RWPE1 (cell line): Measurements from ENCODE around the gene KBTBD6.
"Not testable (repeated sequence)": the region's sequence is repeated elsewhere in the genome, so short reads cannot be mapped to it uniquely, and the experiment has no call there.

Experiments used
- CTCF ChIA-PET: fragments of 350-600 bp; sonication (Branson Sonifier 250); formaldehyde crosslinking; extraction: SDS; loops from one replicate; lab custom pipeline; 2021; lab: Yijun Ruan, JAX
- POLR2A ChIA-PET: fragments of 400-600 bp; formaldehyde crosslinking; extraction: SDS; loops from one replicate; lab custom pipeline; 2020; ENCODE audit warnings: antibody characterized with exemption; ENCODE audit not compliant: low non-redundant PET; lab: Yijun Ruan, JAX
- DNase-seq: peaks from one replicate; pipeline ENCODE4 v3.0.0; 2012; ENCODE audit warnings: low spot score
- H3K27ac ChIP-seq: fragments of 450-650 bp; 2 replicates; pipeline ENCODE4 v1.5.1; 2017
- CTCF ChIP-seq: fragments of 450-650 bp; conservative IDR thresholded peaks from 2 replicates; pipeline ENCODE4 v1.5.1; 2017; ENCODE audit warnings: low read depth, mild to moderate bottlenecking

KBTBD6 gene

GRCh38 chr13:41136396-41137031 is 3.9 kb upstream of the KBTBD6 start:
- ChIA-PET CTCF (no interaction called here), POLR2A (no interaction called here)
- no peak for TF ChIP-seq CTCF
- peak overlapping the region; percentile 76 for H3K27ac ChIP-seq
- DNase-seq = no peak

DNA sequence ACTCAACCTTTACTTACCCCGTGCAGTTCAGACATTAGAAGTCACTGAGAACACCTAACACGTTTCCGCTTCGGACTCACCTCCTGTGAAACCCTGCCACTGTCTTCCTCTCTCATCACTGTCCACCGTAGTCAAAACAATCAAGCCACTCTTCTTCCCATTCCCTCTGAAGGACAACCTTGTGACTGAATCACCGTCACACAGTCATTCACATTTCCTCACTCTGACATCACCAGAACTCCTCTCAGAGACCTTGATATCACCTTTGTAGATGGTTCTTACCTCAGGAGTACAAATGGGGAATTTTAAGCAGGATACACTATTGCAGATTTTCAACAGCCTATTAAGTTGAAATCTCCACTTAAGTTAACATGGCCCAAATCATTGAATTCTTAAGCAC is 1.3 kb upstream of the KBTBD6 start:
- ChIA-PET CTCF (no interaction called here), POLR2A (no interaction called here)
- H3K27ac ChIP-seq = no peak overlapping the region
- DNase-seq = no peak
- TF ChIP-seq CTCF = no peak

- peak overlapping the region; percentile 86 for H3K27ac ChIP-seq
- POLR2A ChIA-PET, DNase-seq, CTCF ChIA-PET: not testable (repeated sequence)
Measured at GRCh38 chr13:41131660-41132511, 716 bp downstream of the KBTBD6 start.

GRCh38 chr13:41131189-41131588 is 1.4 kb downstream of the KBTBD6 start:
- H3K27ac ChIP-seq, DNase-seq, POLR2A ChIA-PET, CTCF ChIA-PET: not testable (repeated sequence)

DNA sequence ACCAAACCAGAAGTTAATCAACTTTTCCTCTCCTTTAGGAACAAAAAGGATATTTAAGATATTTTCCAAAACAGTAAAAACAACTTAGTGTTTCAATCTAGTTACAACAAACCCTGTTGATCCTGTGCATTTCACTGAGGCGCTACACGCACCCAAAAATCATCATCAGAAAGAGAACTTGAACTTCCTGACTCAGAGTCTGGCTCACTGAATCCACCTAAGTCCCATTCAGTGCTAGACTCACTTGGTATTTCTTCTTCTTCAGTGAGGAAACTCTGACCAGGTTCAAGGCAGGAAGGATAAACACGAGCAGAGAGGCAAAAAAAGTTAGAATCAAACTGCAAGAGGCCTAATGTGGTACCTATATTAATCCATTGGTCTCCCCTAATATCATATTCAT is 2.2 kb downstream of the KBTBD6 start:
- no peak overlapping the region for H3K27ac ChIP-seq
- POLR2A ChIA-PET = no interaction called here
- TF ChIP-seq CTCF = no peak
- DNase-seq = no peak
- CTCF ChIA-PET = no interaction called here

DNA sequence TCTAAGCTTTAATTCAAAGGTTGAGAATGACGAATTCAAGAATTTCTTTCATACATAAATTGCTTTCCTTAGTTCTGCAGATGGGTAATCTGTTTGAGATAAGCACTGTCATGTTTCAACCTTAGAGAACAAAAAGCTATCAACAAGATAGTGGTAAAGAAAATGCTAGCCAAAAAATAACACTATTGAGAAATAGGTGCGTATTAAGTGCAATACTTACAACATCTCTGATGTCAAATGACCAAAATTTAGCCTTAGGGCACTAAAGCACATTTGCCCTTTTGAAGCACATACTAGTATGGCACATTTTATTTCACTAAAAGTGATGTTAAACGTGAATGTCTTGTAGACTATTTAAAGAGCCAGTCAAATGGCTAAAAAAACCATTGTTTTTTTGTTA is 4.9 kb downstream of the KBTBD6 start:
- ChIA-PET CTCF (no interaction called here), POLR2A (no interaction called here)
- no peak overlapping the region for H3K27ac ChIP-seq
- no peak for DNase-seq
- no peak for TF ChIP-seq CTCF

DNA sequence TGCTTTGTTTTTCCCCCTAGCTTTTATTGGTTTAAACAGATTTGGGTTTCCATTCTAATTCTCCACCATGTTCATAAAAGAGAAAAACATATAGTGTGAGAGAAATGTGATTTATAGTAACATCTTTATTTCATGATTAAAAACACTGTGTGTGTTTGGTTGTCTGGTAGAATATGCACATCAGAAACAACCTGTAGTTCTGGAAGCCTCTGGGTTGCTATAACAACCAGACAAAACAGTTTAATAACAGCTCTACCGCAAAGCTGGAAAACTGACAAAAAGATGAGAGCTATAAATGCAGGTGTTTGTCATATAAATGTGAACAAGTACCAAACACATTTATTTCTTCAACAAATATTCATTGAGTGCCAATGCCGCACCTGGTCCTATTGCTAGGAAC is 9.8 kb downstream of the KBTBD6 start:
- no peak overlapping the region for H3K27ac ChIP-seq
- DNase-seq = no peak
- CTCF ChIA-PET = no interaction called here
- TF ChIP-seq CTCF = no peak
- POLR2A ChIA-PET = no interaction called here
